HL-60 (cell line): ENCODE data around the gene VDR.

Experiments
- DNase-seq, 2 experiments: peaks; one replicate each; pipeline ENCODE4 v3.0.0-alpha.2; 2010 to 2020; ENCODE audit warnings: low read depth in 1 of 2, low spot score in 1 of 2
- H3K27ac ChIP-seq: fragments of 250-450 bp; sonication (Bioruptor Pico); replicated peaks from 2 replicates; pipeline ENCODE4 v1.5.1; 2020; ENCODE audit warnings: mild to moderate bottlenecking, moderate library complexity
- H3K27me3 ChIP-seq: fragments of 250-450 bp; sonication (Bioruptor Pico); 2 replicates; pipeline ENCODE4 v1.5.1; 2021; ENCODE audit warnings: mild to moderate bottlenecking, moderate library complexity; ENCODE audit not compliant: insufficient read depth, poor library complexity, severe bottlenecking
- H3K4me3 ChIP-seq: replicated peaks from 2 replicates; pipeline ENCODE4 v1.5.1; 2011; ENCODE audit warnings: mild to moderate bottlenecking, control low read depth, low read length; ENCODE audit not compliant: insufficient read depth
- GABPA ChIP-seq: IDR thresholded peaks from 2 replicates; pipeline ENCODE4 v1.6.1; 2012; ENCODE audit warnings: low read depth
- POLR2AphosphoS5 ChIP-seq: IDR thresholded peaks from 2 replicates; pipeline ENCODE4 v1.6.1; 2012; ENCODE audit warnings: low read depth
- REST ChIP-seq: IDR thresholded peaks from 2 replicates; pipeline ENCODE4 v1.6.1; 2012; ENCODE audit warnings: low read depth; ENCODE audit not compliant: insufficient replicate concordance
- SPI1 ChIP-seq: IDR thresholded peaks from 2 replicates; pipeline ENCODE4 v1.6.1; 2012; ENCODE audit warnings: low read depth, mild to moderate bottlenecking, borderline replicate concordance
- TF ChIP-seq, protein P1 (sequence below): IDR thresholded peaks from one replicate; pipeline ENCODE4 v1.5.1; 2011; ENCODE audit warnings: low read length, control low read depth, inconsistent platforms; ENCODE audit not compliant: insufficient read depth

The VDR gene

DNA sequence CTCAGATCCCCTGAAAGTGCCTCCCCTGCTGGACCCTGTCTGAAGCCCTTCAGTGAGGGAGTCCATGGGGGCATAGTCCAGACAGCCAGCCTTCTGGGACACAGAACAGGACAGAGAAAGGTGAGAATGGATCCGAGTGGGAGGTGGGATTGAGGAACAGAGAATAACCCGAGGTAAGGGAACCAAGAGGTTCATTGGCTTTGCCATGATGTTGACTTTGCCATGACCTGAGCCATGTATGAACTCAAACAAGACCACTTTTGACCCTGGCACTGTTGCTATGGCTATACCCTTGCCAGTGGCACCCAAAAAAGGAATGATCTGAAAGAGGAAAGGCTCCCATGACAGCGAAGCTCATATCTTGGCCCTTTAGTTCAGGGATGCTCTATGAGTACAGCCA is 22.6 kb upstream of the VDR start:
- no peak overlapping the region for H3K27ac ChIP-seq
- DNase-seq: no peak
- TF ChIP-seq POLR2AphosphoS5 (no peak), REST (no peak), SPI1 (no peak), GABPA (no peak)
- TF ChIP-seq, protein P1, sequence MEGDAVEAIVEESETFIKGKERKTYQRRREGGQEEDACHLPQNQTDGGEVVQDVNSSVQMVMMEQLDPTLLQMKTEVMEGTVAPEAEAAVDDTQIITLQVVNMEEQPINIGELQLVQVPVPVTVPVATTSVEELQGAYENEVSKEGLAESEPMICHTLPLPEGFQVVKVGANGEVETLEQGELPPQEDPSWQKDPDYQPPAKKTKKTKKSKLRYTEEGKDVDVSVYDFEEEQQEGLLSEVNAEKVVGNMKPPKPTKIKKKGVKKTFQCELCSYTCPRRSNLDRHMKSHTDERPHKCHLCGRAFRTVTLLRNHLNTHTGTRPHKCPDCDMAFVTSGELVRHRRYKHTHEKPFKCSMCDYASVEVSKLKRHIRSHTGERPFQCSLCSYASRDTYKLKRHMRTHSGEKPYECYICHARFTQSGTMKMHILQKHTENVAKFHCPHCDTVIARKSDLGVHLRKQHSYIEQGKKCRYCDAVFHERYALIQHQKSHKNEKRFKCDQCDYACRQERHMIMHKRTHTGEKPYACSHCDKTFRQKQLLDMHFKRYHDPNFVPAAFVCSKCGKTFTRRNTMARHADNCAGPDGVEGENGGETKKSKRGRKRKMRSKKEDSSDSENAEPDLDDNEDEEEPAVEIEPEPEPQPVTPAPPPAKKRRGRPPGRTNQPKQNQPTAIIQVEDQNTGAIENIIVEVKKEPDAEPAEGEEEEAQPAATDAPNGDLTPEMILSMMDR: no peak
- no peaks in the 10 kb centered on the region for H3K27me3 ChIP-seq
- H3K4me3 ChIP-seq: no peak overlapping the region

DNA sequence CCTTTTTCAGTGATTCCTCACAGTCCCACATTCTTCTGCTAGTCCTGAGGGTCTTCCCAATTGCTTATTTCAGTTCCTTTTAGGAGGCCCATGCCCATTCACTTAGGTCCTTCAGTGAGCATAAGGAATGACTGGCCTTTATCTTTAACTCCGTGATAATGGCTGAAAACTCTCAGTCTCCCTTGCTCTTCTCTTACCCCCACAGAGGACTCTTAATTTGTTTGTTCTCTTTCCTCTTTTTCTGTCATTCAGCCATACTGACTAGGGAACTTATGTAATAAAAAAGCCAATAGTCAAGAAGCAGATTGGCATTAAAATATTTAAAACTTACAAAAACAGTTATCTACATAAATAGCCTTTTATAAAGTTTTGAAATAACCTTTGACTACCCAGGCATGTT is 17.1 kb upstream of the VDR start:
- Histone ChIP-seq H3K4me3 (no peak overlapping the region), H3K27ac (no peak overlapping the region), H3K27me3 (no peaks in the 10 kb centered on the region)
- TF ChIP-seq GABPA (no peak), SPI1 (no peak), POLR2AphosphoS5 (no peak), REST (no peak)
- TF ChIP-seq, protein P1: no peak
- no peak for DNase-seq

- H3K27me3 ChIP-seq: no peaks in the 10 kb centered on the region
- no peak for DNase-seq
- H3K27ac ChIP-seq: no peak overlapping the region
- TF ChIP-seq SPI1: no peak
- no peak for TF ChIP-seq REST
- no peak for TF ChIP-seq POLR2AphosphoS5
- no peak overlapping the region for H3K4me3 ChIP-seq
Measured at GRCh38 chr12:47920913-47921312, 16.1 kb upstream of the VDR start.

DNA sequence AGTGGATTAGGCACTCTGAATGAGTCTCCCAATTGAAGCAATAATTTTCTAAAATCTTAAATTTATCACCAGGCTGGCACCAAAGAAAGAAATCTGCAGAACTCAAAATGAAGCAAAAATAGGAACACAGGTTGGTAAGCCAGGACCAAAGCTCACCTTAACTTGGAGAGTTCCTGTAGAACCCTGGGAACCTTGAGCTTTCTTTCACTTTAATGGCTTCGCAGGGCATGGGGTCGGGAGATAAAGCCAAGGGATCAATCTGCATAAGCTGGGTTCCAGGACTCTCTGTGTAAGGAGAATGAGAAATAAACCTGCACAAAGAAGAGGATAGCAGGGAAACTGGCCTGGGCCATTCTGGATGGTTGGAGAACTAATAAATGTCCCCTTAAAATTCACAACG is 8.3 kb upstream of the VDR start:
- DNase-seq: no peak

More for the DNA sequence above, 8.3 kb upstream of the VDR start:
- no peaks in the 10 kb centered on the region for H3K27me3 ChIP-seq
- H3K4me3 ChIP-seq: no peak overlapping the region
- no peak for TF ChIP-seq REST
- no peak for TF ChIP-seq SPI1
- TF ChIP-seq POLR2AphosphoS5: no peak
- TF ChIP-seq, protein P1: no peak
- TF ChIP-seq GABPA: no peak
- H3K27ac ChIP-seq: no peak overlapping the region
